DOHH2 (cell line): ENCODE data around the gene TBX4.

Experiments used
- CTCF ChIP-seq: fragments of 200-600 bp; sonication (generic); IDR thresholded peaks from one replicate; pipeline ENCODE4 v1.5.1; 2014; ENCODE audit warnings: antibody characterized with exemption, mild to moderate bottlenecking, low read depth, low read length; ENCODE audit not compliant: poor library complexity, severe bottlenecking
- EZH2phosphoT487 ChIP-seq: fragments of 200-600 bp; sonication (generic); IDR thresholded peaks from 2 replicates; pipeline ENCODE4 v1.6.1; 2017; ENCODE audit warnings: borderline replicate concordance, mild to moderate bottlenecking, antibody characterized with exemption, low read length, moderate library complexity, mixed read lengths

GRCh38 chr17:61486135-61487120 lies 34.2 kb downstream of the TBX4 start:
- TF ChIP-seq CTCF (no peak), EZH2phosphoT487 (no peak)
